HG03558 (cell line): ENCODE measurements around the gene METTL23.
"Not testable (repeated sequence)": the region's sequence is repeated elsewhere in the genome, so short reads cannot be mapped to it uniquely, and the experiment has no call there.

Experiments
- ATAC-seq: cut with Tn5 transposase; IDR thresholded peaks from one replicate; pipeline ENCODE4 v1.9.1; 2021; ENCODE audit warnings: moderate number of reproducible peaks; ENCODE audit not compliant: unreplicated experiment; ENCODE audit errors: extremely low read depth

The METTL23 gene

GRCh38 chr17:76732734-76733617 lies 6.3 kb downstream of the METTL23 start:
- ATAC-seq: no peak

- no peak for ATAC-seq
Observed at GRCh38 chr17:76733618-76733957, 6.9 kb downstream of the METTL23 start.

- no peak for ATAC-seq
Observed at GRCh38 chr17:76734080-76734840, 7.6 kb downstream of the METTL23 start.

GRCh38 chr17:76735006-76735405 lies 8.4 kb downstream of the METTL23 start:
- no peak for ATAC-seq

GRCh38 chr17:76735586-76736348 lies 9.1 kb downstream of the METTL23 start:
- no peak for ATAC-seq

GRCh38 chr17:76736349-76737081 lies 9.9 kb downstream of the METTL23 start:
- ATAC-seq: no peak

- ATAC-seq: peak; percentile 46
Observed at GRCh38 chr17:76737082-76737675, 10.5 kb downstream of the METTL23 start, which contains the start of gene SRSF2. SRSF2 (minus strand) TSS chr17:76737331; CDS start chr17:76737160, 171 bp downstream.

GRCh38 chr17:76737676-76738467 lies 11.2 kb downstream of the METTL23 start, which contains the start of gene MFSD11:
MFSD11 (plus strand) TSS chr17:76738119; CDS start chr17:76738353, 234 bp downstream.
- ATAC-seq: peak; percentile 22

- no peak for ATAC-seq
Observed at GRCh38 chr17:76738468-76738850, 11.8 kb downstream of the METTL23 start.

- ATAC-seq: not testable (repeated sequence)
Observed at GRCh38 chr17:76739568-76740115, 13.0 kb downstream of the METTL23 start.

GRCh38 chr17:76740329-76741118 lies 13.9 kb downstream of the METTL23 start:
- no peak for ATAC-seq

GRCh38 chr17:76742958-76743357 lies 16.3 kb downstream of the METTL23 start:
- no peak for ATAC-seq

GRCh38 chr17:76744747-76745146 lies 18.1 kb downstream of the METTL23 start:
- no peak for ATAC-seq

GRCh38 chr17:76745785-76746184 lies 19.1 kb downstream of the METTL23 start:
- ATAC-seq: not testable (repeated sequence)

GRCh38 chr17:76747716-76748363 lies 21.2 kb downstream of the METTL23 start:
- ATAC-seq: no peak

- ATAC-seq: no peak
Observed at GRCh38 chr17:76748657-76749056, 22.0 kb downstream of the METTL23 start.

- no peak for ATAC-seq
Observed at GRCh38 chr17:76751416-76751993, 24.9 kb downstream of the METTL23 start.
